Superior temporal gyrus (tissue), 1 donor: ENCODE data around the gene TRIM41.
"Not testable (repeated sequence)": the region's sequence is repeated elsewhere in the genome, so short reads cannot be mapped to it uniquely, and the experiment has no call there.

Experiments used
- DNase-seq: peaks from one replicate; pipeline ENCODE4 v3.0.0-alpha.2; 2016; ENCODE audit errors: extremely low spot score

TRIM41 gene

GRCh38 chr5:181192337-181193046 lies 30.6 kb upstream of the TRIM41 start:
- no peak for DNase-seq

- no peak for DNase-seq
Observed at GRCh38 chr5:181193656-181194055, 29.4 kb upstream of the TRIM41 start.

GRCh38 chr5:181194489-181195248 lies 28.4 kb upstream of the TRIM41 start:
- DNase-seq = no peak

DNA sequence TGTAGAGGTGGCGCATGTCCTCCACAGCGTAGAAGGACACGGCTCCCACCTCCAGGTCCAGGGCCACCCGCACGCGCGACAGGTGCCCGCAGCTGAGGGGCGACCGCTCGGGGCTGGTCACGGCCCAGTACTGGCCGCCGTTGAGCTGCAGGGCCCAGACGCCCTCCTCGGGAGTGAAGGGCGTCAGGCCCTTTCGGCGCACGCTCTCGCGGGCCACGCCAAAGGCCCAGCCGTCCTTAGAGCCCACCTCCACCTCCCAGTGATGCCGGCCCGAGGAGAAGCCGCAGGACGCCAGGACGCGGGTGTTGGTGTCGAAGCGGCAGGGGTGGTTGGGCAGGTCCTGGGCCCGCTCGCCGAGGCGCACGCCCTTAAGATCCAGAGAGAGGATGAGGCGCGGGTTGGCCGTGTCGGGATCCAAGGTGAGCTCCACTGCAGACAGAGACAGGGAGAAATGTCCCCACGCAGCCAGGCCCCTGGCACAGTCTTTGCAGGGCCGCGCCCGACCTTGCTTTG lies 27.8 kb upstream of the TRIM41 start:
- no peak for DNase-seq

DNA sequence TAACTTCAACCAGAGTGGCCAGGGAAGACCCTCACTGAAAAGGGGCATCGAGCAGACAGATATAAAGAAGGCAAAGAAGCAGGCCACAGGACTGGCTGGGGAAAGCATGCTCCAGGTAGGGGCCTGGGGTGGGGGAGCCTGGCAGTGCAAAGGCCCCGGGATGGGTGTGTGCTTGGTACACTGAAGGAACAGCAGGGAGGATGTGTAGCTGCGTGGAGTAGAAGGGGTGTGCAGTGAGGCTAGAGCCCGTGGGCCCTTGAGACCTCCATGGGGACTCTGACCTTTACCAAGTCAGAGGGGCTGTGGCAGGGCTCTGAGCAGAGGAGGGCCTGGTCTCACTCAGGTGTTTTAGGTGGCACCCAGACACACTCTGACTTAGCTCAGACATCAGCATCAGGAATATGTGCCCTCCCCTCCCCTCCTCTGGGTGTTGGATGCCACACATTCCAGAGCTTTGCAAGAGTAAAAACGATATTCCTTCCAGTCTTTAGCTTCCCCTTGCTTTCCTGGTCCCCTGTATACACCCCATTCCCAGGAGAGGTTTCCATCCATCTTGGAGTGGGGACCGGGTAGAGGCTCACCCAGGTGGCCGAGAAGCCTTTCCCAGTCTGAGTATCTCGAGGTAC lies 25.6 kb upstream of the TRIM41 start:
- no peak for DNase-seq

- no peak for DNase-seq
Observed at GRCh38 chr5:181198106-181198685, 24.9 kb upstream of the TRIM41 start.

- no peak for DNase-seq
Observed at GRCh38 chr5:181198905-181199519, 24.1 kb upstream of the TRIM41 start.

- DNase-seq = no peak
Observed at GRCh38 chr5:181199881-181200638, 23.0 kb upstream of the TRIM41 start.

GRCh38 chr5:181200816-181201215 lies 22.3 kb upstream of the TRIM41 start:
- no peak for DNase-seq

DNA sequence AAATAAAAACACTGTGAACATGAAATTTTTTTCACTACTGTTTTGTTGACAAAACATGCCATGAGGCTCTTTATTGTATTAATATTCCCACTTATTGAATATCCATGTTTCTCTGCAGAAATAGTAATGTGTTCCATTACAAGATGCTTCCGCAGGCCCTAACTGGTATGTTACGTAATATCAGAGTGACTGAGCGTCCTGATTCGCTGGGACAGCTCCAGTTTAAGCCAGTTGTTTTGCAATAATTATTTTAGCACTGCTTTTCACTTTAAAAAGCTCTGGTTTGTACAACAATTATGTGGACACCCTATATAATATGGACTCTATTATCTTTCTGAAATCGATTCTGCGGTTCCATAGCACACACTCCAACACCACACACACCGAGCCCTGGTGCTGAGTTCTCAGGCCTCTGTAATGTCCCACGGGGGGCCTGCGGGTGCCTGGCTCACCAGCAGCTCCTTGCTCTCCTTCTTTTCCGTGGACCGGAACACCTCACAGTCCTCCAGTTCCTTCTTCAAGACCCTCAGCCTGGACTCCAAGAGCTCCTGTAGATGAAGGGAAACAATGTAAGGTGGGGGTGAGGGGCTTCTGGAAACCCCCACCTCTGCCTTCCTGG lies 19.9 kb upstream of the TRIM41 start:
- no peak for DNase-seq

GRCh38 chr5:181203777-181204112 lies 19.3 kb upstream of the TRIM41 start:
- no peak for DNase-seq

- DNase-seq = no peak
Observed at GRCh38 chr5:181204113-181204825, 18.8 kb upstream of the TRIM41 start.

DNA sequence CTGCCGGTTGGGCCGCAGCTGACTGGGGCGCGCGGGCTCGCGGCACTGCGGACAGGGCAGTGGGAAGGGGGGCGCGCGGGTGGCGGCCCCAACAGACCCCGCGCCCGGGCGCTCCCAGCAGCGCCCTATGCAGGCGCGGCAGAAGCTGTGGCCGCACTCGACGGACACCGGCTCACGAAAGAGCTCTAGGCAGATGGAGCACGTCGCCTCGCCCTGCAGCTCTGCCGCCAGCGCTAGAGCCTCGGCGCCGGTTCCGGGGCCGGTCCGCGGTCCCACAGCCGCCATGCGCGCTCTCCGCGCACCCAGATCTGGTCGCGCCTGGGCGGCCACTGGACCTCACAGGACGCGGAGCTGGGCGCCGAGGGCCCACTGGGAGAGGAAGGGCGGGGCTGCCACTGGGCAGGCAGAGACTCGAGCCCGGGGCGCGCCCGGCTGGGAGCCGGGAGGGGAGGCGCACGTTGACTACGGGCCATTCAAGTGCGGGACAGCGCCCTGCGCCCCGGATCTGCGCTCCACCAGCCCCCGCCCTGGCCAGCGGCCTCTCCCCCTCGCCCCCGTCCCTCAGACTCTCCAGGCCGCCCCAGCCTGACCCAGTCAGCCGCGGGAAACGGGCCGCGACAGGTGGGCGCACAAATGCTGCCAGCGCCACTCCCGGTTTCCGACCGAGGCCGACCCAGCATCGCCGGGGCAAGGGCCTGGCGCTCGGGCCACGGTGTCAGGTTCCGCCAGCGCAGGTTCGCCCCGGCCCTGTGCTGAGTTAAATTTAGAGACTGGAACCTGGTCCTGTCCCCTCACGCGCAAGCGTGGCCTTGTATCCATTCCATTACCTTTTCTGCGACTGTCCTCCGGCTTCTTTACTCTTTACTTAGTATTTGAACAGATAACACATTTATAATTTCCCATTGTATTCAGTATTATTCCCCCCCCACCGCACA lies 18.0 kb upstream of the TRIM41 start, which contains the start of gene TRIM7:
TSS of gene TRIM7 (minus strand) at position 371 of the 935 bp plus-strand sequence. CDS start at position 285, 86 bp downstream.
- DNase-seq = no peak

DNA sequence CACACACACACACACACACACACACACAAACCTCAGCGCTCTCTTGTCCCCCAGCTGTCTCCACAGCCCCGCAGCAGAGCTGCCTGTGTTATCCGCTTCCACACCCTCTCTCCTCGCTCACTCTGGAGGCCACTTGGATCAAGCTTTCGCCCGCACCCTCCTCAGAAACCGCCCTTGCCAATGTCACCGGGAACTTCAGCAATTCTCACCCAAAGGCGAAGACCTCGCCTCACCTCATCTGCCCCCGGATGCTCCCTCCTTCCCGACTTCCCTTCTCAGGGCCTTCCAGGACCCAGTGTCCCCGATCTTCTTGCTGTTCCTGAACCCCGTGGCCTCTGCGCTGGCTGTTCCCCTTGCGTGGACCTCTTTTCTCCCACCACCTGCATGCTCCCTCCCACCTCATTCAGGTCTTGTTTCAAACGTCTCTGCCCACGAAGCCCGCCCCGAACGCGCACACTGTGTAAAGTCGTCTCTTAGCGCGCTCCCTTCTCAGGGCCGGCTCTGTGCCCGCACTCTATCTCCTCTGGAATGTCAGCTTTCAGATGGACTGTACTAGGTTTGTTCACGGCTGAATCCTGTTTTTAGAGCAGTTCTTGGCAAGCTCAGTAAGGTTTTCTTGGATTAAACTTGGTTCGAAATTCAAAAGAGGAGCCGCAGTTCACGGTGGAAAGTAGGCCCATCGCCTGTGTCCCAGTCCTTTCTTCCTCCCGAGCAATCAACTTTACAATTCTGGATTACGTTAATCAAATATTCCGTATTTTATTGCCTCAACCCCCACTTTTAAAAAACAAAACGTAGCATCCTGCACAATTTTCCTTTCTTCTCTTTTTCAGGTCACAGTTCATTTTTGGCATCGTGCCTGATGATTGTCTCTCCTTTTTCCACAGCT lies 17.1 kb upstream of the TRIM41 start:
- no peak for DNase-seq

- peak; percentile 90 for DNase-seq
Observed at GRCh38 chr5:181207214-181207959, 15.7 kb upstream of the TRIM41 start.

GRCh38 chr5:181207960-181208253 lies 15.2 kb upstream of the TRIM41 start:
- no peak for DNase-seq

DNA sequence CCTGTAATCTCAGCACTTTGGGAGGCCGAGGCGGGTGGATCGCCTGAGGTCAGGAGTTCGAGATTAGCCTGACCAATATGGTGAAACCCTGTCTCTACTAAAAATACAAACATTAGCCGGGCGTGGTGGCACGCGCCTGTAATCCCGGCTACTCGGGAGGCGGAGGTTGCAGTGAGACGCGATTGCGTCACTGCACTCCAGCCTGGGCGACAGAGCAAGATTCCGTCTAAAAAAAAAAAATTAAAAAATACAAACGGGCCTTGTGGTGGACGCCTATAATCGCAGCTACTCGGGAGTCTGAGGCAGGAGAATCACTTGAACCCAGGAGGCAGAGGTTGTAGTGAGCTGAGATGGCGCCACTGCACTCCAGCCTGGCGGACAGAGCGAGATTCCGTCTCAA lies 14.1 kb upstream of the TRIM41 start:
- DNase-seq = not testable (repeated sequence)
